Activated CD8-positive, alpha-beta T cell treated with anti-CD3 and anti-CD28 coated beads for 36 hours (primary cell): ENCODE results near the gene ADGRV1. TPM values are rescaled to one million over a fixed set of nuclear protein-coding genes. Genes with fewer than 3 reads are reported as not detected.
"Not testable (repeated sequence)": the region's sequence is repeated elsewhere in the genome, so short reads cannot be mapped to it uniquely, and the experiment has no call there.

Source experiments
- ATAC-seq: fragments of 200-7000 bp; cut with Tn5 transposase; one replicate; pipeline ENCODE4 v1.10.0; 2021; ENCODE audit warnings: mild to moderate bottlenecking, moderate library complexity
- CTCF ChIA-PET: fragments of 350-600 bp; sonication (Branson Sonifier 250); formaldehyde crosslinking; loops from one replicate; lab custom pipeline; 2021; ENCODE audit warnings: antibody characterized with exemption; lab: Charles Lee
- POLR2A ChIA-PET: fragments of 350-600 bp; sonication (Branson Sonifier 250); formaldehyde crosslinking; loops from one replicate; lab custom pipeline; 2021; ENCODE audit warnings: antibody characterized with exemption; lab: Charles Lee
- DNase-seq: peaks from one replicate; pipeline ENCODE4 v3.0.0-alpha.2; 2020
- H3K27ac Mint-ChIP-seq: one replicate; pipeline ENCODE4 v1.8.0; 2021; ENCODE audit warnings: mild to moderate bottlenecking, mixed read lengths
- H3K27me3 Mint-ChIP-seq: one replicate; pipeline ENCODE4 v1.8.0; 2021; ENCODE audit warnings: mixed read lengths
- H3K36me3 Mint-ChIP-seq: one replicate; pipeline ENCODE4 v1.8.0; 2021; ENCODE audit warnings: low read depth, mixed read lengths
- H3K4me1 Mint-ChIP-seq: one replicate; pipeline ENCODE4 v1.8.0; 2021; ENCODE audit warnings: low read depth, mixed read lengths
- H3K4me3 Mint-ChIP-seq: one replicate; pipeline ENCODE4 v1.8.0; 2021; ENCODE audit warnings: mild to moderate bottlenecking, moderate library complexity, mixed read lengths
- H3K9me3 Mint-ChIP-seq: one replicate; pipeline ENCODE4 v1.8.0; 2021; ENCODE audit warnings: mixed read lengths
- CTCF ChIP-seq: fragments of 200-600 bp; IDR thresholded peaks from one replicate; pipeline ENCODE4 v1.8.0; 2022; ENCODE audit warnings: antibody characterized with exemption, mild to moderate bottlenecking
- intact Hi-C: fragments of 100-400 bp; cut with micrococcal nuclease; formaldehyde crosslinking; loops from one replicate; pipeline ENCODE4 v1.10.0; 2022
- total RNA-seq, 2 experiments: library from RNA; stranded (reverse); gene quantifications; one replicate each; pipeline ENCODE4 v1.2.3, GENCODE V29; 2021

The ADGRV1 gene
- total RNA-seq, 2 experiments from 2014 or later, result 0.18 TPM; not detected in 1

DNA sequence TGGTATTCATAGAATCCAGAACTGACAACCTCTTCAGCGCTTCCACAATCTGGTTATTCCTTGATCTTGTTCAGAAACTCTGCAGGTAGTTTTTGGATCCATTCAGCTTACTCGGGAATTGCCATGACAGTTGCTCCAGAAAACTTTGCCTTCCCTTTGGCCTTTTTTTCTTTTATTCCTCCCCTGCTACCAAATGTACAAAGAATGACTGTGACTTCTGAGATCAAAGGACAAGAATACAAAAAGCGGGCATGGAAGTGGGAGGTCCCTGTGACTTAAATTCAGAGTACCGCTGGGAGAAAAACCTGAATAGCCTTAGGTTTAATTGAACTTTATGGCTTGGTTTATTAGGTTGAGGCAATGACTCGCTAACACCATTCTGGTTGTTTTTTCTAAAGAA, 59.5 kb downstream of the ADGRV1 start:
- H3K27ac Mint-ChIP-seq, result no peak overlapping the region
- peaks cover 3% of the 10 kb centered on the region for H3K4me1 Mint-ChIP-seq
- H3K27me3 Mint-ChIP-seq, result no peaks in the 10 kb centered on the region
- ATAC-seq (no peak), DNase-seq (no peak)
- no peak overlapping the region for H3K4me3 Mint-ChIP-seq
- ChIA-PET CTCF (no interaction called here), POLR2A (no interaction called here)
- no peaks in the 10 kb centered on the region for H3K36me3 Mint-ChIP-seq
- no peak for TF ChIP-seq CTCF
- no peaks in the 10 kb centered on the region for H3K9me3 Mint-ChIP-seq
- intact Hi-C loops, result no loop called here

DNA sequence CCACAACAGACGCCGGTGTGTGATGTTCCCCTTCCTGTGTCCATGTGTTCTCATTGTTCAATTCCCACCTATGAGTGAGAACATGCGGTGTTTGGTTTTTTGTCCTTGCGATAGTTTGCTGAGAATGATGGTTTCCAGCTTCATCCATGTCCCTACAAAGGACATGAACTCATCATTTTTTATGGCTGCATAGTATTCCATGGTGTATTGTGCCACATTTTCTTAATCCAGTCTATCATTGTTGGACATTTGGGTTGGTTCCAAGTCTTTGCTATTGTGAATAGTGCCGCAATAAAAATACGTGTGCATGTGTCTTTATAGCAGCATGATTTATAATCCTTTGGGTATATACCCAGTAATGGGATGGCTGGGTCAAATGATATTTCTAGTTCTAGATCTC, 61.2 kb downstream of the ADGRV1 start:
- POLR2A ChIA-PET, H3K36me3 Mint-ChIP-seq, DNase-seq, ATAC-seq, H3K9me3 Mint-ChIP-seq, H3K27ac Mint-ChIP-seq, H3K27me3 Mint-ChIP-seq, H3K4me3 Mint-ChIP-seq, CTCF ChIA-PET, intact Hi-C loops, H3K4me1 Mint-ChIP-seq: not testable (repeated sequence)

DNA sequence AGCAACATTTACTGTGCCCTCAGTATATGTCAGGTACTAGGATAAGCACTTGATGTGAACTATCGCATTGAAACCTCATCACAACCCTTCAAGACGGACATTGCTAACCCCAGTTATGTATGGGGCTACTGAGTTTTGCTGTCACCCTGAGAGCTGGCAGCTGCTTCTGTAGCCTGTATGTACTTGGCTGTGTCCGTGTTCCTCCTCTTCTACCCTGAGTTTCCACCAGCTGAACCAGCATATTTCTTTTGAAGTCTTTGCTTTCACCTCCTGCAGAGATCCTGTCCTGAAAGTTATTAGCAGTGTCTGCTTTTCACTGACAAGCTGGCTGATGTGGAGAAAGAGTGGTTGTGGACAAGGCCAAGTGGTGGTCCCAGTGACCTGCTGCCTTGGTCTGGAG, 63.3 kb downstream of the ADGRV1 start:
- no peaks in the 10 kb centered on the region for H3K36me3 Mint-ChIP-seq
- no peak for ATAC-seq
- intact Hi-C loops, result no loop called here
- no peak for TF ChIP-seq CTCF
- H3K27me3 Mint-ChIP-seq, result no peaks in the 10 kb centered on the region
- no peaks in the 10 kb centered on the region for H3K9me3 Mint-ChIP-seq
- CTCF ChIA-PET, result no interaction called here
- POLR2A ChIA-PET, result no interaction called here
- H3K4me1 Mint-ChIP-seq, result no peaks in the 10 kb centered on the region
- H3K4me3 Mint-ChIP-seq, result no peak overlapping the region
- no peak for DNase-seq
- no peak overlapping the region for H3K27ac Mint-ChIP-seq

DNA sequence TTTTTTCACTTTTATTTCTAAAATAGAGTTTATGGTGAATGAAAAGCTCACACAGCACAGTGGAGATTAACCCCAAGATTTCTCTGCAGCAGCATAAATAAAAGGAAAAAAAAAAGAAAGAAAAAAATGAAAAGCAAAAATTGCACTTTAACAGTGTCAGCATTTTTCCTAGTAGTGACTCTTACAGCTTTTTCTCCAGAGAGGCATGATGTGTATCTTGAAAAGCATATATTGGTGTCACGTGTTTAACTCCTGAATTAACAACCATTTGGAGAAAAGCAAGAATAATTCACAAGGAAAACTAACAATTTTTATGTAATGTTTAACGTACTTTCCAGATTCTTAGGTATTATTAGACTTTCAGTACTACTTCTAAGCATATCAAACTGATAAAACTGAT, 67.9 kb downstream of the ADGRV1 start:
- ChIA-PET POLR2A (no interaction called here), CTCF (no interaction called here)
- H3K27me3 Mint-ChIP-seq, result no peaks in the 10 kb centered on the region
- TF ChIP-seq CTCF, result no peak
- H3K4me3 Mint-ChIP-seq, result no peak overlapping the region
- H3K9me3 Mint-ChIP-seq, result no peaks in the 10 kb centered on the region
- no peak overlapping the region for H3K27ac Mint-ChIP-seq
- DNase-seq (no peak), ATAC-seq (no peak)
- no peaks in the 10 kb centered on the region for H3K36me3 Mint-ChIP-seq
- no peaks in the 10 kb centered on the region for H3K4me1 Mint-ChIP-seq
- intact Hi-C loops, result no loop called here

GRCh38 chr5:90628492-90628891, 69.9 kb downstream of the ADGRV1 start:
- DNase-seq (no peak), ATAC-seq (no peak)
- H3K27me3 Mint-ChIP-seq, result no peaks in the 10 kb centered on the region
- no peak for TF ChIP-seq CTCF
- H3K36me3 Mint-ChIP-seq, result no peaks in the 10 kb centered on the region
- H3K4me3 Mint-ChIP-seq, result no peak overlapping the region
- no peaks in the 10 kb centered on the region for H3K4me1 Mint-ChIP-seq
- H3K9me3 Mint-ChIP-seq, result no peaks in the 10 kb centered on the region
- ChIA-PET CTCF (no interaction called here), POLR2A (no interaction called here)
- intact Hi-C loops, result no loop called here
- no peak overlapping the region for H3K27ac Mint-ChIP-seq

DNA sequence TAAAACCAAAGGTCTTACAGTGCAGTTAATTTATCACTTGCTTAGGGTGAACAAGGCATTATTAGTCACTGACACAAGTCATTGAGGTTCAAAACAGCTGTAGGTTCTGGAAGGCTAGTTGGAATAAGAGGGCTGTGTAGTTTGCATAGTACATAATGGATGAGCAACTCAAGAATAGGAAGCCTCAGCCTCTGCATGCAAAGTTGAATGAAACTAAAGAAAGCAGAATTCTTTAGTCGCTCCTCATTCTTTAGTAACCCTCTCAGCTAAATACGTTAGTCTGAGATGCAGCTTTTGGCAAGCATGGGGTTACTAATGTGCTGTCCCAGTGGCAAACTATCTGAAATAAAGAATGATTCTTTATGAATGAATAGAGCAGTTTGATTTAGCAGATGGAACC, 74.2 kb downstream of the ADGRV1 start:
- no peaks in the 10 kb centered on the region for H3K9me3 Mint-ChIP-seq
- no peak for DNase-seq
- H3K36me3 Mint-ChIP-seq, result no peaks in the 10 kb centered on the region
- TF ChIP-seq CTCF, result no peak
- H3K27ac Mint-ChIP-seq, result no peak overlapping the region
- ChIA-PET POLR2A (no interaction called here), CTCF (interaction anchor here (0.7 kb wide), 1 partner anchor 18 kb away, joined by 3 read pairs; no protein-coding TSS in a partner anchor)
- intact Hi-C loops, result no loop called here
- peaks cover 4% of the 10 kb centered on the region for H3K27me3 Mint-ChIP-seq
- ATAC-seq, result no peak
- H3K4me3 Mint-ChIP-seq, result no peak overlapping the region
- H3K4me1 Mint-ChIP-seq, result no peaks in the 10 kb centered on the region
